PC-9 (cell line): Measurements from ENCODE around the gene GSE1.

Experiments used
- EZH2 ChIP-seq: fragments of 200-600 bp; sonication (generic); IDR thresholded peaks from 2 replicates; pipeline ENCODE4 v1.8.0; 2017; ENCODE audit warnings: antibody characterized with exemption, low read depth
- TF ChIP-seq, protein P1 (sequence below): fragments of 200-600 bp; sonication (generic); conservative IDR thresholded peaks from 2 replicates; pipeline ENCODE4 v1.6.1; 2017; ENCODE audit warnings: mixed run types, antibody characterized with exemption, mild to moderate bottlenecking, moderate library complexity

DNA sequence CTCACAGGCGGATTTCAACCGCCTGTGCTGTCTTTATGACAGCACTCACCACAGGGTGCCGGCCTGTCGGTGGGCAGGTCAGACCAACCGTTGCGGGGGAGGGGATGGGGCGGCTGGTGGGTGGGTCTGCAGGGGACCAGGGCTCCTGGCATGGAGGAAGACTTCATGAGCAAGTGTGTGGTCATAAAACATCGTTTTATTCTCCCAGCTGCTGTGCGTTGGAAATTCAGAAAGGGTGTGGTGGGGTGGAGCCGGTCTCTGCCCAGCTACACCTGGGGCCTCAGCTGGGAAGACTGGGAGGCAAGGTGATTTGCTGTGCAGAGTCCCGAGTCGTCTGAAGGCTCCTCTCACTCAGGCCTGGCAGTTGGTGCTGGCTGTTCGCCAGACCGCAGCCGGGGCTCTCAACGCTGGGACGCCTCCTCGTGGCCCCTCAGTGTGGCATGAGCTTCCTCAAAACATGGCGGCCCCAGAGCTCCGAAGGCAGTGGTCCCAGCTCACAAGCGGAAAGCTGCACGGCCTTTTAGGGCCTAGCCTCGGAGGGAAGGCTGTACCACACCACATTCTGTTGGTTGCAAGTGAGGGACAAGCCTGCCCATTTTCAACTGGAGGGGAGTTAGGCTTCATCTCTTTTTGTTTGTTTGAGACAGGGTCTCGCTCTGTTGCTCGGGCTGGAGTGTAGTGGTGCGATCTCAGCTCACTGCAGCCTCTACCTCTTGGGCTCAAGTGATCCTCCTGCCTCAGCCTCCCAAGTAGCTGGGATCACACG, 45.8 kb upstream of the GSE1 start:
- TF ChIP-seq, protein P1, sequence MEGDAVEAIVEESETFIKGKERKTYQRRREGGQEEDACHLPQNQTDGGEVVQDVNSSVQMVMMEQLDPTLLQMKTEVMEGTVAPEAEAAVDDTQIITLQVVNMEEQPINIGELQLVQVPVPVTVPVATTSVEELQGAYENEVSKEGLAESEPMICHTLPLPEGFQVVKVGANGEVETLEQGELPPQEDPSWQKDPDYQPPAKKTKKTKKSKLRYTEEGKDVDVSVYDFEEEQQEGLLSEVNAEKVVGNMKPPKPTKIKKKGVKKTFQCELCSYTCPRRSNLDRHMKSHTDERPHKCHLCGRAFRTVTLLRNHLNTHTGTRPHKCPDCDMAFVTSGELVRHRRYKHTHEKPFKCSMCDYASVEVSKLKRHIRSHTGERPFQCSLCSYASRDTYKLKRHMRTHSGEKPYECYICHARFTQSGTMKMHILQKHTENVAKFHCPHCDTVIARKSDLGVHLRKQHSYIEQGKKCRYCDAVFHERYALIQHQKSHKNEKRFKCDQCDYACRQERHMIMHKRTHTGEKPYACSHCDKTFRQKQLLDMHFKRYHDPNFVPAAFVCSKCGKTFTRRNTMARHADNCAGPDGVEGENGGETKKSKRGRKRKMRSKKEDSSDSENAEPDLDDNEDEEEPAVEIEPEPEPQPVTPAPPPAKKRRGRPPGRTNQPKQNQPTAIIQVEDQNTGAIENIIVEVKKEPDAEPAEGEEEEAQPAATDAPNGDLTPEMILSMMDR = no peak
- no peak for TF ChIP-seq EZH2
